GM19238 (cell line): ENCODE results near the gene PIN4.
"Not testable (repeated sequence)": the region's sequence is repeated elsewhere in the genome, so short reads cannot be mapped to it uniquely, and the experiment has no call there.

Source experiments
- DNase-seq: peaks from one replicate; pipeline ENCODE4 v3.0.0; 2011; ENCODE audit warnings: low spot score; ENCODE audit not compliant: insufficient read length

The PIN4 gene

GRCh38 chrX:72181178-72182125 is at the start of gene PIN4:
PIN4 (plus strand) TSS chrX:72181757; CDS start chrX:72181786, 29 bp downstream.
- DNase-seq, result peak; percentile 68

DNA sequence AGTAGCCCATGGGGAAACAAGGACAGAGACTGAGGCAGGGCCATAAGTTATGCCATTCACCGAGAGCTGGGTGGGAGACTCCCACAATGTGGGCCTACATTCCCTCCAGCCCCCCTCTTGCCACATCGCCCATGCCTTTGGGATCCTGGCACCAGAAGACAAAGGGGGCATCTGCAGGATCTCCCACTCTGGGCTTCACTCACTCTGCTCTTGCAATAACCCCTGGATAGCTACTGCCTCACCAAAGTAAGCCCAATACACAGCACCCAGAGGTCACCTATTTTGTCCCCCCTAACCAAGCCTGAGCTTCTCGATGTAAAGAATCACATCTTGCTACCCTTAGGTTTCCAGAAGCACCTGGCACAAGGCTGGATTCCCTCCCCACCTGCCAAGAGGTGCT is 49.1 kb upstream of the PIN4 start:
- no peak for DNase-seq

GRCh38 chrX:72133851-72134546 is 47.6 kb upstream of the PIN4 start:
- DNase-seq, result no peak

DNA sequence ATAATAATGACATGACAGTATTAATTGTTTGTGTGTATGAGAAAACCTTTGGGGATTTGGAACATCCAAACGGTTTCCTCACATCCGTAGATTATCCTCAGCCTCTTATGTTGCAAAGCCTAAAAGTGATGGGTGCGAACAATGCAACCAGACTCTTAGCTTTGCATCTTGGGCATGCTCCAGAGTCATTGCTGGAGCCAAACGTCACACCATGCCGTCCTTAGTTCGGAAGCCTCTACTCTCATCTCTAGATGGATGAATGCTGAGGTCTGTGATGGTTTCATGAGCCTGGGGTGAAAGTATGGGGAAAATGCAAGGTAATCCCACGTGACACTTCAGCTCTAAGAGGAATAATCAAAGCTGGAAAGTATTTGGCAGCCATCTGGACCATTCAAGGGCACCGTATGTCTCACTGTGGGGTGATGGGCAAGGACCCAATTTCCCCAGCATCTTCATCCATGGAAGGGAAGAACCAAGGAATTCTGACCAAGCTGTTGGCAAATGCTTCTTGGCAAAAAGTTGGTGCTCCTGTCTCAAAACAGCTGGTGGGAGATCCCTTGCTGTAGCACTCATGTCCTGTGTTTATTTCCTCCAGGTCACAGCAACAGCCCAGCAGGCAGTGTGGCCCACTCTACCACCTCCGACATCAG is 43.6 kb upstream of the PIN4 start:
- DNase-seq, result no peak

GRCh38 chrX:72139538-72139937 is 42.0 kb upstream of the PIN4 start:
- no peak for DNase-seq

GRCh38 chrX:72141372-72142004 is 40.1 kb upstream of the PIN4 start:
- no peak for DNase-seq

GRCh38 chrX:72142094-72142793 is 39.3 kb upstream of the PIN4 start:
- DNase-seq, result no peak

- DNase-seq, result no peak
Measured at GRCh38 chrX:72142794-72143608, 38.6 kb upstream of the PIN4 start.

GRCh38 chrX:72143609-72143907 is 38.0 kb upstream of the PIN4 start:
- no peak for DNase-seq

GRCh38 chrX:72145181-72145580 is 36.4 kb upstream of the PIN4 start:
- DNase-seq, result no peak

GRCh38 chrX:72146527-72146926 is 35.0 kb upstream of the PIN4 start:
- no peak for DNase-seq

DNA sequence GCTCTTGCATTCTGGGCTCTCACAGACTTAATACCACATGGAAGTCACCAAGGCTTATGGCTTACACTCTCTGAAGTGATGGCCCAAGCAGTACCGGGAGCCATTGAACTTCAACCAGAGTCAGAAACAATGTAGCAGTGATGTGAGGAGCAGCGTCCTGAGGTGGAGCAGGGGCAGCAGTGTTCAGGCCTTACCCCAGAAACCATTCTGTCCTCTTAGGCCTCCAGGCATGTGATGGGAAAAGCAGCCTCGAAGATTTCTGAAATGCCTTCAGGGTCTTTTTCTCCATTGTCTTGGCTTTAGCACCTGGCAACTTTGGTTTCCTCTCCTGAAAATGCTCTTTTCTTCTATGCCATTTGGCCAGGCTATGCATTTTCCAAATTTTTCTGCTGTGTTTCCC is 22.8 kb upstream of the PIN4 start:
- no peak for DNase-seq

- DNase-seq, result no peak
Measured at GRCh38 chrX:72159769-72160168, 21.8 kb upstream of the PIN4 start.

DNA sequence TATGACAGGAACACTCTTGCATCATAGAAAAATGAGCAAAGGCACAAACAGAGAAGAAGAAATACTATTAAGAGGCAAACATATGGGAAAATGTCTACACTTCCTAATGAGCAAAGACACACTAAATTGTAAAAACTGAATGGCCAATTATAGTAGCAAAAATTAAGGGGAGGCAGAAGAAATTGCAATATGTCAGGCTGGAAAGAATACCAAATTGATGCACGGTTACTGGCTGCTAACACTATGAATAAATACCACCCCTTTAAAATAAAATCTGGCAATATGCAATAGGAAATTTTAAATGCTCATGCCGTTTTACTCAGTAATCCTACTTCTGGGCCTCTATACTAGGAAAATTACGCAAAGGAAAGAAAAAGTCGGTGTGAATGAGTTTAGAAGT is 16.0 kb upstream of the PIN4 start:
- no peak for DNase-seq

GRCh38 chrX:72169008-72169728 is 12.4 kb upstream of the PIN4 start:
- DNase-seq, result no peak

- DNase-seq, result not testable (repeated sequence)
Measured at GRCh38 chrX:72176289-72176688, 5.3 kb upstream of the PIN4 start.

GRCh38 chrX:72176981-72177380 is 4.6 kb upstream of the PIN4 start:
- DNase-seq, result no peak

GRCh38 chrX:72180539-72180938 is 1.0 kb upstream of the PIN4 start:
- no peak for DNase-seq

- DNase-seq, result no peak
Measured at GRCh38 chrX:72182924-72183323, 1.4 kb downstream of the PIN4 start.
